ENCODE data around the gene SPATC1L.

Gene SPATC1L

DNA sequence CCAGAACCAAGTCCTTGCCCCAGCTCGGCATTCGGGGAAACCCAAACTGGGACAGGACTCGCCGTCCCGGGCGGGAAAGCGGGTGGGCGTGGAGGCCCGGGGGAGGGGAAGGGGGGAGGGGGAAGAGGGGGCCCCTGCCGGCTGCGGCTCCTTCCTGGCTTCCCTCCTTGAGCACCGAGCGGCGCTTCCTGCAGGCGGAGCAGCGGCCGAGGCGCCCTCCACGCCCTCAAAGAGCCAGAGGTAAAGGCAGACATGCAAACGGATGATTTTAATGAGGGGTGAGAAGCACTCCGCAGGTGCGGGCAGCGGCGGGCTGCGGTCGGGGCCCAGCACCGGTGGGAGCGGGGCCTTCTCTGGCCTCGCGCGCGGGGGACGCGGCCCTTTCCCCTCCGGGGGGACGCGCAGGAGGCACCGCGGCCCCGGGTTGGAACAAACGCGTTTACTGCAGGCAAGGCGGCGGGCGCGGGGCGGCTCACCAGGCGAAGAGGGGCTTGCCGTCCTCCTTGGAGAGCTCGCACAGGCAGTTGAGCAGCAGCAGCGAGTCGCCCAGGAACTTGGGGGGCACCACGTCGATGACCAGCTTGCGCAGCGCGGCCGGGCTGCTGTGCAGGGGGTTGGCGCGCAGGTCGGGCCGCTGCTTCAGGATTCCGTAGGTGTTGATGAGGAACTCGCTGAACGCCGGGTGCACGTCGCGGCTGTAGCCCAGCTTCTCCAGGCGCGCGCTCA, 23.2 kb downstream of the SPATC1L start:
- DNase-seq (ENCODE audit: low spot score) = no peak

DNA sequence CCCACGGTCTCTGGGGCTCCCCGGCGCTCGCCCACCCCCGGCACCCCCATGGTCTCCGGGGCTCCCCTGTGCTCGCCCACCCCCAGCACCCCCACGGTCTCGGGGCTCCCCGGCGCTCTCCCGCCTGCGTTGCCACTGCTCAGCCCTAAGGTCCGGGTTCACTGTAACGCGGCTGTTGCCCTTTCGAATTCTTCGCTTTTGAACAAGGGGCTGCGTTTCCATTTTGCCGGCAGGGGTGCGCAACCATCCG, 23.7 kb downstream of the SPATC1L start:
- no peak for DNase-seq (ENCODE audit: low spot score)

DNA sequence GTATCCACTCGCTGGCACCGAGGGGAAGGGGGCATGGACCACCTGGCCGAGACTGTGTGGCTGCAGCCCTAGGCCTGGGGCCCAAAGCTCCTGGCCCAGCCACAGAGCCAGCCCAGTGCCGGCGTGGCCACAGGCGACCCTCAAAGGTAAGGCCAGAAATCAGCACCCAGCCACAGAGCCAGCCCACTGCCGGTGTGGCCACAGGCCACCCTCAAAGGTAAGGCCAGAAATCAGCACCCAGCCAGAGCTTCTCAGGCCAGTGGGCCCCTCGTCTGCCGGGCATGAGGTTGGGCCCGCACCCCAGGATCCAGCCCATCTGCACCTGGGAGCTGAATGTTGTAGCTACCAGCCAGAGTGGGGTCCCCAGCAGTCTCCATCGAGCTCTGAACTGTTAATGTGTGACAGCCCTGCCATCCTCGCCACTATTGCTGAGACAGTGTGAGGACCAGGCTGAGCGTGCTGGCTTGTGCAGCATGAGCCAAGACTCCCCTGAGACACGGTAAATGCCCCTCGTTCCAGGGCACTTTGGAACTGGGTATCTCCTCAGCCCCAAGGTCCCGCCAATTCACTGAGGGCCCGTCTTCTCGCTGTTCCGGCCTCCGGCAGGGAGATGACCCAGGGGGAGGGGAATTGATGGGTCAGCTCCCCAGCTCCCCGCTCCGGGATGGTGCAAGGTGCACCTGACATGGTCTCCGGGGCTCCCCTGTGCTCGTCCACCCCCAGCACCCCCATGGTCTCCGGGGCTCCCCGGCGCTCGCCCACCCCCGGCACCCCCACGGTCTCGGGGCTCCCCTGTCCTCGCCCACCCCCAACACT, 24.2 kb downstream of the SPATC1L start:
- no peak for DNase-seq (ENCODE audit: low spot score)

DNA sequence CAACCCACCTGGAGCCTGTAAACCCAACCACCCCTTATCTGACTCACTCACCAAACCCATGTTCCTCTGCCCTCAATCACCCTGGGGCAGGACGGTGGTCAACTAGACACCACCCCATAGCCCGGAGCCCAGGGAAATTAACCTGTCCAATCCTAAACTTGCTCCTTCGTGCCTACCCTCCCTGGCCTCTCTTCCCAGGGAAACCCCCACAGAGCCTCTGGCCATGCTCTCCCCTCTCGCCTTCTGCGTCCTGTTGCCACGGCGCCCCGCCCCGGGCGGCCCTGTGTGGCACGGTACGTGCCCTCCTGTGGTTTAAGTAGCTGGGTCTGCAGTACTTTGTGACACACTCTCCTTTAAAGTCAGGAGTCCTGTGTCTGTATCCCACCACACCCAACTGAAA, 24.9 kb downstream of the SPATC1L start:
- DNase-seq (ENCODE audit: low spot score) = no peak

DNA sequence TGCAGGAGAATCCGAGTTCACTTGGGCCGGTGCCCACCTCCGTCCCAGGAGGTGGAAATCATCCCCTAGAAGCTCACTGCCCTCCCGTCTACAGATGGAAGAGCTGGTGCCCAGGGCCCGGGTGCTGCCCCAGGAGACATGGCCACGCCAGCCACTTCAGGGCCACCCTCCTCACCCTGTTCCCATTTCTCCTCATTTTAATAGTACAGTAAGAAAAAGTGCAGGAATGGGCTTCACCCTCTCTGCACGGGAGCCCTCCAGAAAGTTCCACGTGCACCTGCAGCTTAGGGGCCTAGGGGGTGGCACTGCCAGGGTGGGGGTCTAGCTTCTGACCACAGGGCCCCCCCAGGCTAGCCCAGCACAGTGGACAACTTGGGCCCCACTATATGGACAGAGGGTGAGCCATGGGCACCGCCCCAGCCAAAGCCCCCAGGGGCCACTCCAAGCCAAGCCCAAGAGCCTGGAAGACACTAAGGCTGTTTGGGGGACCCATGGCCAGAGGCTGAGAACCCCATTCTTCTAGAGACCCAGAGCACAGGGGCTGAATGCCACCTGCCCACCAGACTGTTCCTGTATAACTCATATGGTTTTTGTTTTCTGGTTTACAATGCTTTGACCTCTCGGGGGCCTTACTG, 25.5 kb downstream of the SPATC1L start:
- DNase-seq (ENCODE audit: low spot score) = no peak

DNA sequence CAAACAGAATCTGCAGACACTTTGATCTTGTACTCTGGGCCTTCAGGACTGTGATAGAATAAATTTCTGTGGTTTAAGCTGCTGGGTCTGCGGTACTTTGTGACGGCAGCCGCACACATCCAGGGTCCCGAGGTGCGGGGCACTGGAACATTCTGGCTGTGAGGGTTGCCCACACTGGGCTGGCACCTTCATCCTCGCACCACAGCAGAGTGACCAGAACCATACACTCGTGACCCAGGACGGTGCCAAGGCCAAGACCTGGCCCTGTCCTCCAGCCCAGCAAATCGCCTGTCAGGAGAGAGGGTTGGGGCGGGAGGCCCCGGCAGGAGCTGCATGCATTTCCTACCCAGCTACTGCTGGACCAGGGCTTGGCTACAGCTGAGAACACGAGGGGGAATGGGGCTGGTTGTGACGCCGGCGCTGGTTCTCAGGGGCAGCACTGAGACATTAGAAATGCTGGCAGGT, 26.2 kb downstream of the SPATC1L start:
- no peak for DNase-seq (ENCODE audit: low spot score)

DNA sequence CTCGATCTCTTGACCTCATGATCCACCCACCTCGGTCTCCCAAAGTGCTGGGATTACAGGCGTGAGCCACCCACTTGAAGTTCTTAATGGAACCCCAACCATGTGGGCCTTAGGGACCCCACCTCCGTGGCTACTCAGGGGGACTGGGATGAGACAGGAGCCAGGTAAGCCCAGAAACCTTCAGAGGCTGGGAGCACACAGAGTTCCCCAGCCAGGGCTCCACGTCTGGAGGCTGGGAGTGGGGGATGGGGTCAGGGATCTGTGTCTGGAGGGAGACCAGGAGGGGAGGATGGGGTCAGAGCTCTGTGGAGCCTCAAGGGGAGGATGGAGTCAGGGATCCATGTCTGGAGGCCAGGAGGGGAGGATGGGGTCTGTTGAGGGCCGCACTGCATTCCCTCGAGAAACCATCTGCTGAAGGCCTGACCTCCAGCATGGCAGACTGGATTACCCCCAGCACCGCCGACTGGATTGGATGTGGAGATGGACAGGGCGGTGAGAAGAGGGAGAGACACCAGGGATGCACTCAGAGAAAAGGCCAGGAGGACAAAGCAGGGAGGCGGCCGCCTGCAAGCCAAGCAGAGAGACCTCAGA, 26.8 kb downstream of the SPATC1L start:
- DNase-seq (ENCODE audit: low spot score) = no peak

DNA sequence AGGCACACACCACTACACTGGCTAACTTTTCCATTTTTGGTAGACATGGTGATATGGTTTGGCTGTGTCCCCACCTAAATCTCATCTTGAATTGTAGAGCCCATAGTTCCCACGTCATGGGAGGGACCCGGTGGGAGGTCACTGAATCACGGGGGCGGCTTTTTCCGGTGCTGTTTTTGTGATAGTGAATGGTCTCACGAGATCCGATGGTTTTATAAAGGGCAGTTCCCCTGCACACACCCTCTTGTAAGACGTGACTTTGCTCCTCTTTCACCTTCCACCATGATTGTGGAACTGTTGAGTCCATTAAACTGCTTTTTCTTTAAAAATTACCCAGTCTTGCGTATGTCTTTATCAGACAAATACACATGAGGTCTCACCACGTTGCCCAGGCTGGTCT, 27.6 kb downstream of the SPATC1L start:
- no peak for DNase-seq (ENCODE audit: low spot score)

DNA sequence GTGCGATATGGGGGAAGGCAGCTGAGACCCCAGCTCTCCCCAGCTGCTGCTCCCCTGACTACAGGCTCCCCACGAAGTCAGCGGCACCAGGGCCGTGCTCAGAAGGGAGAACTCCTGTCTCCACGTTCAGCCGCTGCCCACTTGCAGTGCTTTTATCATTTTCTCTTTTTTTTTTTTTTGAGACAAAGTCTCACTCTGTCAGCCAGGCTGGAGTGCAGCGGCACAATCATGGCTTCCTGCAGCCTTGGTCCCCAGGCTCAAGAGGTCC, 27.9 kb downstream of the SPATC1L start:
- DNase-seq (ENCODE audit: low spot score) = no peak

DNA sequence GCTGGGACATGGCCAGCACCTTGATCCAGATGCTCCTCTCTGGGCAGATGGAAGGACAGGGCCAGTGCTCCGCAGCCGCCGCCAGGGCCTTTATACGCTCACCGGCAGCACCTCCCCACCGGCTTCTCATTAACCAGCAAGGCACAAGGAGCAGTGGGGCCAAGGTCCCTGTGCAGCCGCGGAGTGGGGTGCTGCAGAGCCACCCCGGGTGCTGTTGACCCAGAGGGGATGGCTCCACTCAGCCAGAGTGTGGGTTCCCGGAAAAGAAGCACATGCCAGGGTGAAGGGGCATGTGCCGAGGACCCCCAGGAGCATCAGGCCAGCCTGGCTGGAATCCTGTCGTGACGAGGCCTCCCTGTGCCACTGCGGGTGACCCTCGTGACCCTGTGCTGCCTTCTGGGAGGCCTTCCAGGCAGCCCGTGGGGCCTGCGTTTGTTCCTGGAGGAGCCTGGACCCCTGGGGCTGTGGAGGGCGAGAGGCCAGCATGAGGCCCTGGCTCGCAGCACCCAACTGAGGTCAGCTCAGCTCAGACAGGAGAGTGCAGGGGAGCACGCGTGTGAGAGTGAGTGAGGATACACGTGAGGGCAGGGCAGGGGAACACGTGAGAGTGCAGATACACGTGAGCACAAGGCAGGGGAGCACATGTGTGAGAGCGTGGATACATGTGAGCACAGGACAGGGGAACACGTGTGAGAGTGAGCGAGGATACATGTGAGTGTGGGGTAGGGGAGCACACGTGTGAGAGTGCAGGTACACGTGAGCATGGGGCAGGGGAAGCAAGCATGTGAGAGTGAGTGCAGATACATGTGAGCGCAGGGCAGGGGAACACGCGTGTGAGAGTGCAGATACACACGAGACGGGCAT, 28.5 kb downstream of the SPATC1L start, which contains the start of gene FTCD:
TSS of gene FTCD (minus strand) at position 66 of the 864 bp plus-strand sequence. CDS start at position 10, 56 bp downstream.
- DNase-seq (ENCODE audit: low spot score) = no peak

DNA sequence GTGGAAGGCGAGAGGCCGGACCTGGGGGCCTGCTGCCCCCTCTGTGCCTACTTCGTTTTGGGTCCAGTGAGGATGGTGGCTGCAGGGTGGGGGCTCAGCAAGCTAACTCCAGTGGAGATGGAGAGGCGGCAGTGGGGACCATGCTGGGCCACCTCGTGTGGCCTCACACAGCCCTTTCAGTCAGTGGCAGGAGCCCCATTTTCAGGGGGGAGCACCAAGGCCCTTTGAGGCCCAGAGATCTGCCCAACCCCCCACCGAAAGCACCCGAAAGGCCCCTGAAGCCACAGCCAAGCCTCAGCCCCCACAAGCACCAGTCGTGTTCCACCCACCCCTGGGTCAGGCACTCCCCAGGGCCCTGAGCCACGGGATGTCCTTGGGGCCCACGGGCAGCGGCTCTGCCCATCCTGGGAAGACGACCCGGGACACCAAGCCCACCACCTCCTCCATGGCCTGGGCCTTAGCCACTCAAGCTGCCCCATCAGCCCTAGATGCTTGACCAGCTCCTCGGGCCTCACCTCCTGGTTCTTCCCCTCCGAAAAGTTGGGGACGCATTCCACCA, 29.2 kb downstream of the SPATC1L start:
- no peak for DNase-seq (ENCODE audit: low spot score)

DNA sequence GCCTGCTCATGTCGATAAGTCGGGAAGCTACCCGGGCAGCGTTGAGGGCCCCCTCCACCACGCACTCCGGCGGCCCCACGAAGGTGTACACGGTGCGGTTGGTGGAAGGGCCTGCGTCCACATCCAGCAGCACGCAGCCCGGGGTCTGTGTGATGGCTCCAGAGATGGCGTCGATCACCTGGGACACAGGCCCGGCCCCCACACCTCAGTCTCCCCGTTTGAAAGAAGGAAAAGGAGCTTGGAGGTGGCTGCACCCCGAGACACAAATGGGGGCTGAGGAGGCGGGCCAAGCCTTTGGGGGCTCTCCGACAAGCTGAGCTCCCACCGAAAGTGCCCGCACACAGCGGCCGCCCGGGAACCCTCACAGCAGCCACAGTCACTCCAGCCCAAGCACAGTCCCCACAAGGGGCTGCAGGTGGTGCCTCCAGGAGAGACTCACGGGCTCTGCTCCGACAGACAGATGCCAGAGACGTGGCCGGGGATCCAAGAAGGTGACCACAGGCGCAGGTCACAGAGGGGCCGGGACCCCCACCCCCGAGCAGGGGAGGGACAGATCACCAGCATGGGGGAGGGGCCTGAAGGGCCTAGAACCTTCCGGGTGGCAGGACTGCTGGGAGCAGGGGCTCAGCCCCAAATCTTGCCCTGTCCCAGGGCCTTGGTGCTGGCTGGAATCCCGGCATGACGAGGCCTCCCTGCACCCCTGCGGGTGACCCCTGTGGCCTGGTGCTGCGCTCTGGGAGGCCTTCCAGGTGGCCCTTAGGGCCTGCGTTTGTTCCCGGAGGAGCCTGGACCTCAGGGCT, 29.9 kb downstream of the SPATC1L start:
- no peak for DNase-seq (ENCODE audit: low spot score)

DNA sequence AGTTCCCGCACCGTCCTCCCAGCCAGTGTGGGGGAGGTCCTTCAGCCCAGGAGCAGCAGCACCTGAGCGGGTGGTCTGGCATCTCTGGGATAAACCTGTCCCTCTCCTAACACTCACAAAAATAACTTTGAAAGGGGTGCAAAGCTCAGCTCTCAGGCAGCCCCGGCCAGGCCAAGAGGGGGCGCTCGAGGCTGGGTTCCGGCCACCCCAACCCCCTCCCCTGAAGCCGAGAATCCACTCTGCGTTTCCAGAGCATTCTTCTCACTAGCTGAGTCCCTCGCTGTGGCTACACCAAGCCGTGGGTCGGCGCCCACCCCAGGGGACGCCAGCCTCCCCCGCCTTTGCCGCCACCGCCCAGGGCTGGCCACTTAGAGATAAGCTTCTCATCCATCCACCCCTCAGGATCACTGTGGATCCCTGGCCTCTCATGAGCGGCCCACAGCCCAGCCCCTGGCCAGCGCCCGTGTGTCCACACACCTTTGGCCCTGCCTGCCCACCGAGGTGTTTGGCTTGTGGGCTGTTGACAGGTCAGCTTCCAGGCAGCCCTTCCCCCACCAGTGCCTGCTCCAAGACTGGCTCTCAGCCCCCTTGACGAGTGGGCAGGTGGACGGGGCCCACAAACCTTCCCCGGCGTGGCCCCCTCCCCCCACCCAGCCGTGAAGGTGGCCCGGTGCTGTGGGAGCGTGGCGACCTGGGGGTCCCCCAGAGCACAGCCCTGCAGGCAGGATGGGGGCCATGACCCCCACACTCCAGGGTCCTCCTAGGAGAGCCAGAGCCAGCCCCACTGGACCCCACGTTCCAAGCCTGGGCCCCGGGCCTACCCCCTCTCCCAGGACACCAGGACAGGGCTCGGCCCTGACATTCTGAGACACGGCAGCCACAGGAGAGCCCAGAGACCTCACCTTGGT, 30.8 kb downstream of the SPATC1L start:
- no peak for DNase-seq (ENCODE audit: low spot score)

DNA sequence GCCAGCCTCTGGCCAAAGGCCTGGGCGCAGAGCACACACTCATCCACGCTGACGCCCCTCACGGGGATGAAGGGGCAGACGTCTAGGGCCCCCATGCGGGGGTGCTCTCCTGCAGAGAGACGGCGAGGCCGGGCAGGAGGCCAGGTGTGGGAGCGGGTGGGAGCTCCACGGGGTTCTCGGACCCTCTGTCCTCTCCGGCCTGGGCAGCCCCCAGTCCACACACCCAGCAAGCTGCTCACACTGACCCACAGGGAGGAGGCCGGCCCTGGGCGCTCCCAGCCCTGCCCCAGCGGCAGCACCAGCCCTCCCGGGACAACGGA, 31.4 kb downstream of the SPATC1L start:
- DNase-seq (ENCODE audit: low spot score) = no peak

DNA sequence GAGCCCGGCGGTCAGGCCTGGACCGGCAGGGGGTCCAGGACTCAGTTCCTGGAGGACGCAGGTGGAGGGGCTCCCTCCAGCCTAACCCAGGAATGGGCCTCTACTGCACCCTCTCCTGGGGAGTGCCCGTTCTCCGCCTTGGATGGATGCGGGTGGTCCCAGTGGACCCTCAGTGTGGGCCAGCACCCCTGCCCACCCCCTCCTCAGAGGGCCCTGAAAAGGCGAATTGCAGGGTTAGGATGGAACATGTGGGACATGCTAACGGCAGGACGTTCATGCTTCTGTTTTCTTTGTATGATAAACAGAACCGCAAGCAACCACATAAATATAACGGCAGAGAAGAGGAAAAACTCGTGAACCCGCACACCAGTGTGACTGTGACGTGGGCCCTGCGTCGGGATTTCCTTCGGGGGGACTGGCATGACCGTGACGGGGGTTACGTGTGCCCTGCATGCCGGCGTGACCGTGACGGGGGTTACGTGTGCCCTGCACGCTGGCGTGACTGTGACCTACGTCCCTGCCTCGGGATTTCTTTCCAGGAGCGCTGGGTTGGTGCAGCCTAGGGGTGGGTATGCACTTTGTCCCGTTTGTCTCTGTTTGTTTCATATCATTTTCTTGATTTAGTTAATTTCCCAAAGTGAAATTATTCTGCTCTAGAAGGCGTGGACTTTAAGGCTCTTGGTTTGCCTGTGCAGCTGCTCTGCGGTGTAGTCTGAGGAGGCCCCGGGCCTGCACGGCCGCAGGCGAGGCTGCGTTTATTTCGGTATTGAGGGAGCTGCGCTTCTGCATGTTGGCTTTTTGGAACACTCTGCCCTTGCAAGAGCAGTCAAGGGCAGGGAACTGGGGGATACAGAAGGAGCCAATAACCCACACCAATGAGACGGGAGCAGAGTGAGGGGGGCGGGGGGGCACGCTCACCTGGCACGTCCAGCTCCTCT, 32.0 kb downstream of the SPATC1L start:
- DNase-seq (ENCODE audit: low spot score) = no peak

DNA sequence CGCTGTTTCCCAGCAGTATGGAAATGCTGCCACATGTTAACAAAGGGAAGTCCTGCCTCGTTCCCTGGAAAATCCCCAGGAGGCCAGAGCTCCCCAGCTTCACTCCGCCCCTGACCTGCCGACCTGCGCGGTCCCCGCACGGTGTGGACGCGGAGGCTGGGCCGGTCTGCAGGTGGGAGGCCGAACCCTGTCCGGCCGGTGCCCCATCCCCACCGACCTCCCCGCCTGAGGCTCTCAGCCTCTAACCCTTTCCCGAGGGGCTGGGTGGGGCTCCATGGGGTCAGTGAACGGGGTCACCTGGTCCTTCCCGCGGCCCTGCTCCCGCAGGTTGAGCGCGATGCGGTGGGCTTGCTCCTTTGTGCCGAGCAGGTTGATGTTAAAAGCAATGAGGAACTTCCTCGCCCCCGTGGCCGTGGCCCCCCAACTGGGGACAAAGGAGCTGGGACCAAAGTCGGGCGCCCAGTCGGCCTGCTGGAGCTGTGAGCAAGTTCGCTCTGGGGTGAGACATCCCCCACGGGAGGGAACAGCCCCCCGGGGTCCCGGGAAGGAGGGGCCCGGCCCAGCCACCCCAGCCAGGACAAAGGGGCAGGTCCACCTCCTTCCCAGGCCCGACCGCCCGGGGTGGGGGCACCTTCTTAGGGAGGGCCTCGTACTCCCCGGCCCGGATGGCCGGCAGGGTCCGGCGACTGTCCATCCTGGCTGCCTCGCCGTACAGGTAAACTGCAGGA, 32.8 kb downstream of the SPATC1L start:
- no peak for DNase-seq (ENCODE audit: low spot score)

DNA sequence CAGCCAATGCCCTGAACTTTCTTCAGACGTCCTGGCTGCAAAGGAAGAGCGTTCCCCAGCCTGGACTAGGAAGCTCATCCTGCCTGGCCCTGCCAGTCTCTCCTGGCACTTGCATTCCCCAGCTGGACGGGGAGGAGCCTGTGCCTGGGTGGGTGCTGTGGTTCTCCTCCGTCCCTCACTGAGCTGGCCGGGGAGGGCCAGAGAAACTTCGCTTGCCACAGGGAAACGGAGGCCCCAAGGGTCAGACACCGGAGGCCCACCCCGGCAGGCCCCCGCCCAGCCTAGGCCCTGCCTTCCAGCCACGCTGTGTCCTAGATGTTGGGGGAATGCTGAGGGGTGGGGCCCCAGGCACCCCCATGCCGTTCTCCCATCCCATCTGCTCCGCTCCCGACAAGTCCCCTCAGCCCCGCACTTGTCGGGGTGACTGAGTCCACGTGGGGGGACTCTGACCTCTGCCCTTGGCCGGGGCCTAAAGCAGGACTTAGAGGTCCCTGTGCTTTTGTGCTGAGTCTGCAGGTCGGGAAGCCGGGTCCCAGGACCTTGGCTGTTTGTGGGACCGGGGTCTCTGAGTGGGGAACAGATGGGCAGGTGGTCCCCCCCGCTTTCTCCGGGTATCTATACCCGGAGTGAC, 33.7 kb downstream of the SPATC1L start:
- DNase-seq (ENCODE audit: low spot score) = no peak

DNA sequence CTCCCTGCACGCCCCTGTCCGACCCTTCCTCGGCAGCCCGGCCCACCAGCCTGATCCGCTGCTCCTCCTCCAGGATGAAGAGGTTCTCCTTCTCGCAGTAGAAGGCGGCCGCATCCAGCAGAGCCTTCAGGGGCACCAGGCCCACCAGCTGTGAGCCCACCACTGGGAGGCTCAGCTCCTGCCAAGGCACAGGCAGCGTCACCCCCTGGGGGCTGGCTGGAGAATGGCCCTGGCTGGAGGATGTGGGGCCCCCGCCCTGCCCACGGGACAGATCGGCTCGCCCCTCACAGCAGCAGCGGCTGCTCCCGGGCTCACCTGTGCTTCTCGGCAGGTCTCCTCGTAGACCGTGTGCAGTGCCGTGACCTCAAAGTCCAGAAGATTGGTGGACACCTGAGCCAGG, 34.2 kb downstream of the SPATC1L start:
- DNase-seq (ENCODE audit: low spot score) = no peak

All from RKO (cell line).